GM12878 (cell line): ENCODE measurements around the gene BRDT. TPM values are rescaled to one million over a fixed set of nuclear protein-coding genes. Genes with fewer than 3 reads are reported as not detected.

ENCODE experiments used
- ATAC-seq: fragments of 200-7000 bp; cut with Tn5 transposase; 3 replicates; pipeline ENCODE4 v1.9.1; 2020; ENCODE audit warnings: mild to moderate bottlenecking, moderate library complexity
- BruUV-seq: library from RNA; stranded (reverse); fragments of 400-500 nt; replicated peaks from 2 replicates; lab custom pipeline; 2021; lab: Mats Ljungman, UMichigan
- CTCF ChIA-PET: fragments of 300-600 bp; sonication (Branson Sonifier 250); formaldehyde crosslinking; extraction: SDS; loops from one replicate; lab custom pipeline; 2021; ENCODE audit warnings: inconsistent platforms; lab: Yijun Ruan, JAX
- POLR2A ChIA-PET: fragments of 350-600 bp; formaldehyde crosslinking; extraction: SDS; loops from one replicate; lab custom pipeline; 2021; ENCODE audit warnings: inconsistent platforms; lab: Charles Lee
- RAD21 ChIA-PET: fragments of 300-600 bp; sonication (Branson Sonifier 250); formaldehyde crosslinking; loops from one replicate; lab custom pipeline; 2023; ENCODE audit warnings: antibody characterized with exemption; ENCODE audit not compliant: unreplicated experiment; lab: Charles Lee
- SMC1A ChIA-PET: fragments of 300-600 bp; sonication (Branson Sonifier 250); formaldehyde crosslinking; loops from one replicate; lab custom pipeline; 2023; ENCODE audit not compliant: unreplicated experiment, uncharacterized antibody; lab: Charles Lee
- DNase-seq: peaks from one replicate; pipeline ENCODE4 v3.0.0-alpha.2; 2011; ENCODE audit warnings: low read depth, low spot score
- FAIRE-seq: peaks from 3 replicates; lab custom pipeline; 2011; peaks lifted over from hg19 to GRCh38; lab: Jason Lieb, UNC
- H2AFZ ChIP-seq: 2 replicates; pipeline ENCODE4 v1.6.0; 2011; ENCODE audit warnings: low read depth, low read length, control low read depth; ENCODE audit not compliant: control insufficient read depth
- H3K27ac ChIP-seq: 2 replicates; pipeline ENCODE4 v1.5.1; 2011; ENCODE audit warnings: control low read depth; ENCODE audit not compliant: control insufficient read depth, insufficient read depth
- H3K27me3 ChIP-seq, 2 experiments: replicated peaks in 1 of 2; 2 replicates each; pipeline versions ENCODE4 v1.6.0 to v1.6.1; 2011; ENCODE audit warnings: low read length in 1 of 2; ENCODE audit not compliant: control insufficient read depth in 2 of 2, insufficient read depth in 2 of 2
- H3K36me3 ChIP-seq, 2 experiments: 2 replicates each; pipeline ENCODE4 v1.5.1; 2011; ENCODE audit warnings: low read length in 1 of 2; ENCODE audit not compliant: control insufficient read depth in 2 of 2, insufficient read depth in 2 of 2
- H3K4me1 ChIP-seq: 2 replicates; pipeline ENCODE4 v1.6.1; 2011; ENCODE audit warnings: mild to moderate bottlenecking, low read length, moderate library complexity, mixed read lengths; ENCODE audit not compliant: control insufficient read depth, insufficient read depth
- H3K4me2 ChIP-seq: 2 replicates; pipeline ENCODE4 v1.6.0; 2011; ENCODE audit warnings: control low read depth; ENCODE audit not compliant: control insufficient read depth, insufficient read depth
- H3K4me3 ChIP-seq: fragments of 200-600 bp; sonication (generic); 2 replicates; pipeline ENCODE4 v1.5.1; 2016
- H3K79me2 ChIP-seq: 2 replicates; pipeline ENCODE4 v1.6.0; 2011; ENCODE audit warnings: low read length; ENCODE audit not compliant: control insufficient read depth, insufficient read depth
- H3K9ac ChIP-seq: 2 replicates; pipeline ENCODE4 v1.8.0; 2011; ENCODE audit warnings: low read length, control low read depth, mixed read lengths; ENCODE audit not compliant: control insufficient read depth, insufficient read depth
- H3K9me3 ChIP-seq: replicated peaks from 3 replicates; pipeline ENCODE4 v1.5.1; 2011; ENCODE audit warnings: mild to moderate bottlenecking, low read length; ENCODE audit not compliant: control insufficient read depth, insufficient read depth
- H4K20me1 ChIP-seq: 2 replicates; pipeline ENCODE4 v1.6.0; 2011; ENCODE audit not compliant: control insufficient read depth, insufficient read depth
- ATF7 ChIP-seq: fragments of 450-650 bp; IDR thresholded peaks from 2 replicates; pipeline ENCODE4 v1.6.1; 2016; ENCODE audit warnings: low read depth, mild to moderate bottlenecking
- CEBPB ChIP-seq, 2 experiments: fragments of 150-350 bp in 1 of 2; IDR thresholded peaks; 2 replicates each; pipeline ENCODE4 v1.6.1; 2012 to 2014; ENCODE audit warnings: low read depth in 2 of 2, low read length in 2 of 2, borderline replicate concordance in 1 of 2, inconsistent platforms in 1 of 2
- FOXM1 ChIP-seq: IDR thresholded peaks from 2 replicates; pipeline ENCODE4 v1.6.1; 2012; ENCODE audit warnings: low read depth, mild to moderate bottlenecking, inconsistent platforms, low read length, moderate library complexity
- HDAC6 ChIP-seq: fragments of 200-600 bp; sonication (generic); IDR thresholded peaks from one replicate; pipeline ENCODE4 v1.8.0; 2017; ENCODE audit warnings: antibody characterized with exemption; ENCODE audit not compliant: unreplicated experiment
- KLF5 ChIP-seq: fragments of 450-650 bp; IDR thresholded peaks from 2 replicates; pipeline ENCODE4 v1.6.1; 2014; ENCODE audit warnings: mild to moderate bottlenecking; ENCODE audit not compliant: partially characterized antibody
- POU2F2 ChIP-seq: IDR thresholded peaks from 3 replicates; pipeline ENCODE4 v1.6.1; 2011; ENCODE audit warnings: low read depth, mild to moderate bottlenecking, low read length, borderline replicate concordance
- RAD21 ChIP-seq: IDR thresholded peaks from 2 replicates; pipeline ENCODE4 v1.6.1; 2011; ENCODE audit warnings: mild to moderate bottlenecking, low read depth, low read length, moderate library complexity; ENCODE audit not compliant: insufficient read depth
- RCOR1 ChIP-seq: conservative IDR thresholded peaks from 2 replicates; pipeline ENCODE4 v1.6.1; 2012; ENCODE audit warnings: low read depth, low read length, improper control_type of control experiment
- SMAD5 ChIP-seq: IDR thresholded peaks from 2 replicates; pipeline ENCODE4 v1.6.1; 2016; ENCODE audit warnings: antibody characterized with exemption, low read depth
- ZBED1 ChIP-seq: IDR thresholded peaks from 2 replicates; pipeline ENCODE4 v1.6.1; 2016; ENCODE audit warnings: borderline replicate concordance
- ZNF217 ChIP-seq: fragments of 450-650 bp; IDR thresholded peaks from 2 replicates; pipeline ENCODE4 v1.6.1; 2017; ENCODE audit warnings: antibody characterized with exemption, mild to moderate bottlenecking
- WGBS: methylation state at CpG from one replicate; pipeline ENCODE4 v1.1.6; 2016; ENCODE audit warnings: low lambda C conversion rate; ENCODE audit not compliant: insufficient replicate concordance, insufficient coverage; ENCODE audit errors: missing lambda C conversion rate; 5-methylcytosine and 5-hydroxymethylcytosine counted together
- in situ Hi-C: fragments of 300-500 bp; cut with MboI; formaldehyde crosslinking; loops from 9 replicates; pipeline ENCODE4 v1.14.3; 2018; ENCODE audit warnings: mixed read lengths
- intact Hi-C: fragments of 100-400 bp; cut with micrococcal nuclease; formaldehyde crosslinking; loops from one replicate; pipeline ENCODE4 v1.14.2; 2022; ENCODE audit not compliant: unreplicated experiment
- polyA plus RNA-seq, 11 experiments: library from polyadenylated mRNA; depleted of rRNA in 4 of 11; unstranded in 6 of 11; stranded (reverse) in 5 of 11; fragments of >200 nt; fragmentation: Nextera tagmentation in 4 of 11; fragmentation: Illumina TruSeq in 1 of 11; extraction: Ambion mirVana in 4 of 11; extraction: Trizol in 1 of 11; gene quantifications; 1 replicate in 1 of 11; 2 replicates in 10 of 11; pipeline versions ENCODE4 v1.2.1 to v1.2.3, GENCODE V29; 2011 to 2016; ENCODE audit warnings: inconsistent platforms in 2 of 11, missing spikeins in 2 of 11, low read depth in 1 of 11
- total RNA-seq, 4 experiments: library from RNA; depleted of rRNA in 3 of 4; stranded (reverse); fragments of >200 nt in 3 of 4; fragmentation: Illumina TruSeq in 1 of 4; extraction: Trizol in 1 of 4; gene quantifications; 2 replicates each; pipeline versions ENCODE4 v1.2.1 to v1.2.3, GENCODE V29; 2013 to 2021
- TF ChIP-seq, protein P1 (sequence below): fragments of 150-350 bp; IDR thresholded peaks from 2 replicates; pipeline ENCODE4 v1.6.1; 2016; ENCODE audit warnings: low read depth, low read length
- TF ChIP-seq, protein P2 (sequence below): fragments of 450-650 bp; IDR thresholded peaks from 2 replicates; pipeline ENCODE4 v1.6.1; 2017; ENCODE audit warnings: mild to moderate bottlenecking, low read depth, inconsistent platforms; ENCODE audit not compliant: poor library complexity, severe bottlenecking

BRDT gene
- total and polyA plus RNA-seq, 10 of the 15 experiments (the other 5 are each of a cell fraction or from before 2014, with no cell fraction given), result 0.02 to 0.11 TPM; not detected in 8

DNA sequence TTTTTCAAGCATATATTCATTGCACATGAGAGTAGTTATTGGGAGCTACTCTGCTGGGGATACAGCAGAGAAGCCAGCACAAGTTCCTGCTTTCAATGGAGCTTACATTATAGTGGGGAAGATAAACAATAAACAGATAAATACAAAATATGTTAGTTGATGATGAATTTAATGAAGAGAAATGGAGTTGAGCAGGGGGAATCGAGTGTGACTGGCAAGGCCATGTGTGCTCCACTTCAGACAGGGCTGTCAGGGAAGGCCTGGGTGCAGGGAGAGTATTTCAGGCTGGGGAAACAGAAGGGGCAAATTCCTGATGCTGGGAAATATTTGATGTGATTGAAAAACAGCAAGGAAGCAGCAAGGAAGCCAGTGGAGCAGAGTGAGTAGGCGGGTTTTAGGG, 21.2 kb upstream of the BRDT start:
- Histone ChIP-seq H2AFZ (no peak overlapping the region), H3K4me2 (no peak overlapping the region), H3K4me1 (no peaks in the 10 kb centered on the region), H3K4me3 (no peak overlapping the region), H3K36me3 (no peaks in the 10 kb centered on the region), H3K9ac (no peak overlapping the region), H3K27ac (no peak overlapping the region), H4K20me1 (no peaks in the 10 kb centered on the region), H3K9me3 (no peaks in the 10 kb centered on the region), H3K27me3 (no peaks in the 10 kb centered on the region), H3K79me2 (no peaks in the 10 kb centered on the region)
- DNase-seq, result no peak
- ChIA-PET CTCF (interaction anchor here (1.0 to 5.1 kb wide), 13 partner anchors 44 to 762 kb away, joined by 3 to 55 read pairs (median 4); no protein-coding TSS in a partner anchor), SMC1A (interaction anchor here (0.6 to 3.2 kb wide), 6 partner anchors 363 to 644 kb away, joined by 3 to 19 read pairs (median 4); no protein-coding TSS in a partner anchor), POLR2A (interaction anchor here (0.5 kb wide), 1 partner anchor 110 kb away, joined by 3 read pairs; no protein-coding TSS in a partner anchor), RAD21 (interaction anchor here (1.2 to 1.3 kb wide), 2 partner anchors 169 to 404 kb away, joined by 4 read pairs; no protein-coding TSS in a partner anchor)
- intact Hi-C loops, result loop anchor here (5.0 kb wide), 2 partner anchors 521 to 761 kb away; no protein-coding TSS in a partner anchor
- TF ChIP-seq, protein P1, sequence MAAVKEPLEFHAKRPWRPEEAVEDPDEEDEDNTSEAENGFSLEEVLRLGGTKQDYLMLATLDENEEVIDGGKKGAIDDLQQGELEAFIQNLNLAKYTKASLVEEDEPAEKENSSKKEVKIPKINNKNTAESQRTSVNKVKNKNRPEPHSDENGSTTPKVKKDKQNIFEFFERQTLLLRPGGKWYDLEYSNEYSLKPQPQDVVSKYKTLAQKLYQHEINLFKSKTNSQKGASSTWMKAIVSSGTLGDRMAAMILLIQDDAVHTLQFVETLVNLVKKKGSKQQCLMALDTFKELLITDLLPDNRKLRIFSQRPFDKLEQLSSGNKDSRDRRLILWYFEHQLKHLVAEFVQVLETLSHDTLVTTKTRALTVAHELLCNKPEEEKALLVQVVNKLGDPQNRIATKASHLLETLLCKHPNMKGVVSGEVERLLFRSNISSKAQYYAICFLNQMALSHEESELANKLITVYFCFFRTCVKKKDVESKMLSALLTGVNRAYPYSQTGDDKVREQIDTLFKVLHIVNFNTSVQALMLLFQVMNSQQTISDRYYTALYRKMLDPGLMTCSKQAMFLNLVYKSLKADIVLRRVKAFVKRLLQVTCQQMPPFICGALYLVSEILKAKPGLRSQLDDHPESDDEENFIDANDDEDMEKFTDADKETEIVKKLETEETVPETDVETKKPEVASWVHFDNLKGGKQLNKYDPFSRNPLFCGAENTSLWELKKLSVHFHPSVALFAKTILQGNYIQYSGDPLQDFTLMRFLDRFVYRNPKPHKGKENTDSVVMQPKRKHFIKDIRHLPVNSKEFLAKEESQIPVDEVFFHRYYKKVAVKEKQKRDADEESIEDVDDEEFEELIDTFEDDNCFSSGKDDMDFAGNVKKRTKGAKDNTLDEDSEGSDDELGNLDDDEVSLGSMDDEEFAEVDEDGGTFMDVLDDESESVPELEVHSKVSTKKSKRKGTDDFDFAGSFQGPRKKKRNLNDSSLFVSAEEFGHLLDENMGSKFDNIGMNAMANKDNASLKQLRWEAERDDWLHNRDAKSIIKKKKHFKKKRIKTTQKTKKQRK, result no peak
- no peak for TF ChIP-seq ZNF217
- TF ChIP-seq, protein P2, sequence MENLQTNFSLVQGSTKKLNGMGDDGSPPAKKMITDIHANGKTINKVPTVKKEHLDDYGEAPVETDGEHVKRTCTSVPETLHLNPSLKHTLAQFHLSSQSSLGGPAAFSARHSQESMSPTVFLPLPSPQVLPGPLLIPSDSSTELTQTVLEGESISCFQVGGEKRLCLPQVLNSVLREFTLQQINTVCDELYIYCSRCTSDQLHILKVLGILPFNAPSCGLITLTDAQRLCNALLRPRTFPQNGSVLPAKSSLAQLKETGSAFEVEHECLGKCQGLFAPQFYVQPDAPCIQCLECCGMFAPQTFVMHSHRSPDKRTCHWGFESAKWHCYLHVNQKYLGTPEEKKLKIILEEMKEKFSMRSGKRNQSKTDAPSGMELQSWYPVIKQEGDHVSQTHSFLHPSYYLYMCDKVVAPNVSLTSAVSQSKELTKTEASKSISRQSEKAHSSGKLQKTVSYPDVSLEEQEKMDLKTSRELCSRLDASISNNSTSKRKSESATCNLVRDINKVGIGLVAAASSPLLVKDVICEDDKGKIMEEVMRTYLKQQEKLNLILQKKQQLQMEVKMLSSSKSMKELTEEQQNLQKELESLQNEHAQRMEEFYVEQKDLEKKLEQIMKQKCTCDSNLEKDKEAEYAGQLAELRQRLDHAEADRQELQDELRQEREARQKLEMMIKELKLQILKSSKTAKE, result no peak
- no peak for TF ChIP-seq RCOR1
- TF ChIP-seq FOXM1, result no peak
- TF ChIP-seq ATF7, result no peak
- no peak for TF ChIP-seq CEBPB (IDR thresholded peaks at IDR 0.05; ENCODE audit: borderline replicate concordance in 1 of 2, low read depth in 2 of 2, low read length in 2 of 2)
- TF ChIP-seq HDAC6, result no peak
- no peak for TF ChIP-seq POU2F2
- no peak for TF ChIP-seq RAD21
- no peak for TF ChIP-seq ZBED1
- no peak for TF ChIP-seq SMAD5
- TF ChIP-seq KLF5, result no peak
- BruUV-seq, result no TSS peak
- no peak for FAIRE-seq
- in situ Hi-C loops, result loop anchor here (5.0 to 10.0 kb wide), 3 partner anchors 416 to 763 kb away; no protein-coding TSS in a partner anchor
- 100% methylated on average over 2 of the region's 2 CpGs for WGBS
- no peak for ATAC-seq
